ENCODE results near the gene ADAMTS16.
A peak's percentile ranks its signal among the peaks of the same experiment; 100 is the strongest.

ADAMTS16 gene

GRCh38 chr5:5315068-5315980, 175.2 kb downstream of the ADAMTS16 start:
- no peak for DNase-seq (ENCODE audit: low spot score)

DNA sequence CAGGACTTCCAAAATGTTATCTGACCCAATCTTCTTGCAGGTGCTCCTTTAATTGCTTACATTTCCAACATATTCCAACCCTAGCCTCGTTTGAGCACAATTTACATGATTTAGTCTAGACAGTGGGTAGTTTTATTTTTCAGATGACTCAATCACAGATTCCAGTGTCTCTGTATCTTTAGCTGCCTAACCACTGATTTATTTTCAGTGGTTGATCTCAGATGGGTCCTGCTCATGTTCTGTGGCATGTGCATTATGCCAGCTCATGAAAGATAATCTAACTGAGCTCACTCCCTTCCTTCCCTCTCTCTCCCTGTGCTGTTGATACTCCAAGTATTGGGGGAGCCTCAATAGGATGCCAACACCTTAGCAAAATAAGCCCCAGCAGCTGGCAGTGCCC, 176.2 kb downstream of the ADAMTS16 start:
- DNase-seq (ENCODE audit: low spot score): no peak

GRCh38 chr5:5317976-5318375, 177.8 kb downstream of the ADAMTS16 start:
- DNase-seq (ENCODE audit: low spot score): no peak

DNA sequence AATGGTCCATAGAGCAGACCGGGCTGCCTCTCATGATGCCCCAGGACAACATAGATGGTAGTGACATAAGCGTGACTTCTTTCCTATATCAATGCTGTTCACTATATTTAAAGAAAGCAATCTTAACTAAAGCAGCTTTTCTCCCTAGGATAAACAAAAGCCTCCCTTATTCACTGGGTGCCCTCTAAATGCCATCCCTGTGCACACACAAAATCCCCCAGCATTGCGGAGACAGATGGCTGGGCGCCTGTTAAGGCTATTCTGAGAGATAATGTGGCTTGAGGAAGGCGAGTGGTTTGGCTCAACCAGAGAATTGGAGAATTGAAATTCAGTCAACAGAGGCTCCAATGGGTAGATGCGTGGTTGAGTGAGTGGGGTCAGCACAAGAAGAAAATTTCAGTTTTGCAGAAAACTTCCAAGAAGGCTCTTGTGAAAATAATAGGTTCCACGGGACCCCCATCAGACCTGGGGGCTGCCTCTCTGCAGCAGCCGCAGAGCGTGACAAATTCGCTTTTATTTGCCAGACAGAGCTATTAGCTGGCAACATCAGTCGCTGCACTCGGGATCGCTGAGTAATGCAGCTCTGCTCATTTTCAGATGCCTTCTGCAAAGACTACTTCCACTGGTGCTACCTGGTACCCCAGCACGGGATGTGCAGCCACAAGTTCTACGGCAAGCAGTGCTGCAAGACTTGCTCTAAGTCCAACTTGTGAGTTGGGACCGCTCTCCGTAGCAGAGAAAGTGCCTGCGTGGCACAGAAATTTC, 178.5 kb downstream of the ADAMTS16 start:
- DNase-seq (ENCODE audit: low spot score): no peak

GRCh38 chr5:5320062-5320805, 180.1 kb downstream of the ADAMTS16 start:
- DNase-seq (ENCODE audit: low spot score): no peak

GRCh38 chr5:5321137-5321536, 181.0 kb downstream of the ADAMTS16 start:
- no peak for DNase-seq (ENCODE audit: low spot score)

DNA sequence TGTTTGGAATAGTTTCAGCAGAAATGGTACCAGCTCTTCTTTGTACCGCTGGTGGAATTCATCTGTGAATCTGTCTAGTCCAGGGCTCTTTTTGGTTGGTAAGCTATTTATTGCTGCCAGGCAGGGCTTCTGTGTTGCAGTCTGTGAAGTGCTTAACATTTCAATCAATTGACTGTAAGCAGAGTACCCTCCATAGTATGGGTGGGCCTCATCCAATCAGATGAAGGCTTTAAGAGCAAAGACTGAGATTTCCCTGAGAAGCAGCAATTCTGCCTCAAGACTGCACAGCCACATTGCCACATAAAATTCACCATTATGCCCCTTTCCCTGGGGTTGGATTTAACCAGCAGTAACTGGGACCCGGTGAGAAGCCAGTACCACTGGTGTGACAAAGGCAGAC, 183.4 kb downstream of the ADAMTS16 start:
- no peak for DNase-seq (ENCODE audit: low spot score)

- no peak for DNase-seq (ENCODE audit: low spot score)
Measured at GRCh38 chr5:5326115-5326758, 186.1 kb downstream of the ADAMTS16 start.

- DNase-seq (ENCODE audit: low spot score): no peak
Measured at GRCh38 chr5:5327126-5327525, 187.0 kb downstream of the ADAMTS16 start.

DNA sequence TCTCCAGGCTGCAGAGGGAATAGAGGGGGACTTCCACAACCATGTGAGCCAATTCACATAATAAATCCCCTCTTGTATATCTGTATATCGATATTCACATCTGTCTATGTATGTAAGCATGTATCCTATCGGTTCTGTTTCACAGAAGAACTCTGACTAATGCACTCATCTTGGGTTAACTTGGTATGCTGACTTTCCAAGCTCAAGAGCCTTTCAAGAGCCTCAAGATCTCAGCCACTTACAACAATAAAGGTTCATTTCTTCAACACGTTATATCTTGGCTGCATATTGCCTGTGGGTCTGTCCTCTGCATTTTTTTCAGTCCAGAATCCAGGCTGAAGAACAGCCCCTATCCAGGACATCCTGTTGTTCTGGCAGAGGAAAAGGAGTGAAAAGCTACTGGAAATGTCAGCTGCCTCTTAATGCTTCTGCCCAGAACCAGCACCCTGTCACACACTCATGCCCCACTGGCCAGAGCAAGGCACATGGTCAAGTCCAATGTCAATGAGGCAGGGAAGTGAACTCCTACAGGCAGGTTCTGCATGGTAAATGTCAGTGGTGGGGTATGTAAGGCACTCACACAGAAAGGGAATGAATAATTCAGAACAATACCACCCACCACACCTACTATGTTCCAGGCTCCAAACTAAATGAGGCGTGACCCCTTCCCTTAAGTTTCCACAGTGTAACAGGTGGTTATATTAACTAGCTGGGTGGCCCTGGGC, 190.8 kb downstream of the ADAMTS16 start:
- no peak for DNase-seq (ENCODE audit: low spot score)

DNA sequence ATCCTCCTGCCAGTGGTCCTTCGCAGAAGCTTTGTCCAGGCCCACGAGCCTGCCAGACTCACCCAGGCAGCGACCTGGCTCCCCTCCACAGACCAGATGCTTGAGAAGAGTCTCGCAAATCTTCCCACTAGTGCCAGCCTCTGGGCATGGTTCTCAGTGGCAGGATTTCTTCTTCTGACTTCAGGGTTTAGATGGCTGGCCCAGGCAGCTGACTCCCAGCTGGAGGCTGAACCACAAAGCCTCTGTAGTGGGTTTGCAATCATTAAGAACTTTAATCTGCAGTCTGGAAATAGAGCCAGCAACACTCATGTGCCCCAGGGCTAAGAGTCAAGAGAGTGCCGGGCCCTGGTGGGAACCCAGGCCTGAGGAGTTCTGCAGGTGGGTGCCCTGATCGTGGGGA, 191.7 kb downstream of the ADAMTS16 start:
- no peak for DNase-seq (ENCODE audit: low spot score)

DNA sequence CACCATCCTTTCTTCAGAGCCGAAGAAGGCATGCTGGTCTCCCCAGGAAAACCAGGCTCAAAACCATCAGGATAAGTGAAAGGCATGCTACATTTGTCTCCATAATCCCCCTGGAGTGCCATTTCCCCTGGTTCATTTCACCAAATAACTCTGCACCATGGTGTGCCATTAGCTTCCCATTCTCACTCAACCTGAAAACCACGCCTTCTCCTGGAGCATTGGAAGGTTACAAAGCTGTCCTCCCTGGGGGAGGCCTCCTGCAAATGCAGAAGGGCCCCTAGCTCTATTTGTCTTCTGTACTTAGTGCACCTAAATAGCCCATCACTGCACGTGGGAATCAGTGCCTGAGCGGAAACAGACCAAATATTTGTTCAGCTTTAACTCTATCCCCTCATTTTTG, 192.2 kb downstream of the ADAMTS16 start:
- no peak for DNase-seq (ENCODE audit: low spot score)

DNA sequence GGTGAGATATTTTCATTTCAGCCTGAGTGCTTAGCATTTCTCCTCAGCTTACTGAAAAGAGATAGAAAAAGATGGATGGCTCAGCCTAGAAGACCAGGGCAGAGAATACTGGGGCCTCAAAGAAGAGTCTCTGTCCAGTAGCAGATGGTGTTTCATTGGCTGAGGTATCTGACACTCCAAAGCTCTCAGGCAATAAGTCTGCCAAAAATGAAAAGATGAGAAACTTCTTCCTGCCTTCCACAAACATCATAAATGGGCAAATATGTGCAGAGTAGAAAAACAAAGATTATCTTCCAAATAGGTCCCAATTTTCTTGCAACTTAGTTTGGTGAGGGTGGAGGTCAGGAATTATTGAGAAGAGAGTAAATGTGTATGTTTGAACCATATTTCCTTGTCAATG, 195.0 kb downstream of the ADAMTS16 start:
- no peak for DNase-seq (ENCODE audit: low spot score)

DNA sequence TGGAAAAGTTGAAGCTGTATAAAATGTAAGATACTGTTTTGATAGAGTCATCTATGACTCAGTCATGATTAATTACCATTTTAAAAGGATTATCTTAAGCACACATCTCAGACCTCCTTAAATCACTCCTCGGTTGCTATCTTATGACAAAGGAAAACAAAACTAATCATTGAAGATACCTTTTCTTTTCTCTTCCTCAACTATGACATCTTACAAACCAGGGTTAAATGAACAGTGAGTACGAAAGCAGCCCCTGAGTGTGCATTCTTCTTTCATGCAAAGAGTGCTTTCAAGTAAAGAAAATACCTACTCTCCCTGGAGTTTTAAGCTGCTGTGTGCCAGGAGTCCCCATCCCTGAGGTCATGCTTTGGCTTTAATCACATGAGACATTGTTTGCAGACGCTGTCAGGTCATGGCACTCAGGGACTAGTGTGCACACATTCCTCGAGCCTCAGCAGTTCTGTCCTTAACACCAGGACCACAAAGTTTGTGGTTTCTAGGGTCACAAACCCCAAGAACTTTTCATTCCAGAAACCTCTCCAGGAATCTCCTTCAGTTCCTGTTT, 195.7 kb downstream of the ADAMTS16 start:
- no peak for DNase-seq (ENCODE audit: low spot score)

DNA sequence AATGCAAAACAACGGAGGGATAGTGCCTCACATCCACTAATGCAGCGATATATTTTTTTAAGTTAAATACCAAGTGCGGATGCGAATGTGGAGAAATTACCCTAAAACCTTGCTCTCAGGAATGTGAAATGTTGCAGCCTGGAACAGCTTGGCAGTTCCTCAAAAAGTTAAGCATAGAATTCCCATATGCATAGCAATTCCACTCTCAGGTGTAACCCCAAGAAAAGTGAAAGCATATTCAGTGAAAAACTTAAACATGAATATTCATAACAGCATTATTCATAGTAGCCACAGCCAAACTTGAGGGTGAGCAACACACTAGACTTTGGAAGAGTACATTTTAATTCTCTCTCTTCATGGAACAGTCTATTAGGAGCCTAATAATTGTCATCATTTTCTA, 199.1 kb downstream of the ADAMTS16 start:
- no peak for DNase-seq (ENCODE audit: low spot score)

GRCh38 chr5:5340206-5340729, 200.1 kb downstream of the ADAMTS16 start:
- DNase-seq (ENCODE audit: low spot score): peak; percentile 11

DNA sequence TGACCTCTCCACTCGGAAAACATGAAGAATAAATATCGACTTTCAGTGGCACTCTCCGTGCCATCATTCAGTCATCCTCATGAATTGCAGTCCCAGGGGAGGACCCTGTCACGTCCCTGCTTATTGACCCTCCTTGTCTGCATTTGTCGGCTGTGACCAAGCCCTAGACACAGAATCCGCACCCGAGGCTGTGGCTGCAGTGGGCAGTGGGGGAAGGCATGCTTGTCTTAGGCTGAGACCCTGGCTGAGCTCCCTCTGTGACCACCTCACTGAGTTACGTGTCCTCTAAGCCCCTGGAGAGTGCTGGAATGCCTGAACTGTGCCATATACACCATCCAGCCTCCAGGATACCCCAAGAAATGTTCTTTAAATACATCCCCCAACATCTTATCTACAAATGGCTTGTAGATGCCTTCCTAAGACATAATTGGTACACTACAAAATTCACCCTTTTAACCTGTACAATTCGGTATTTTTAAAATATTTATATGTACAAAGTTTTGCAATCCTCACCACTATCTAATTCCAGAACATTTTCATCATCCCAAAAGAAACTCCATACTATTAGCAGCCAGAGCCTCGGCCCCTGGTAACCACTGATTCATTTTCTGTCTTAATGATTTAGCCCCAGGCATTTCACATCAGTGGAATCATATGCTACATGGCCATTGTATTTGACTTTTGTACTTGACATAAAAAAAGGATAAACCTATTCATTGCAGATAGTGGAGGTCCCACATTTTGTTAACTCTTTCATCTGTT, 201.6 kb downstream of the ADAMTS16 start:
- no peak for DNase-seq (ENCODE audit: low spot score)

DNA sequence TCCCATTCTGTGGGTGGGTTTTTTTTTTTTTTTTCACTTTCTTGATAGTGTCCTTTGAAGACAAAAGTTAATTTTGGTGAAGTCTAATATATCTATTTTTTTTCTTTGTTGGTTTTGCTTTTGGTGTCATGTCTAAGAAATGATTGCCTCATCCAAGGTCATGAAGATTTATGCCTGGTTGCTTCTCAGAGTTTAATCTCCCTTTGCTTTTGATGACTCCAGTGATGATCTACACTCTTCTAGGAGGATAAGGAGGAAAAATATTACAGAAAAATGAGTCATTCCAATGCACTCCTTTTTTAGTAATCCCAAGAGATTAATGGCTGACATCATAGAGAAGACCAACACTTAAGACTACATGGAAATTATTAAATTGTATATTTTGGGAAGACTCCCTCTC, 202.7 kb downstream of the ADAMTS16 start:
- no peak for DNase-seq (ENCODE audit: low spot score)

DNA sequence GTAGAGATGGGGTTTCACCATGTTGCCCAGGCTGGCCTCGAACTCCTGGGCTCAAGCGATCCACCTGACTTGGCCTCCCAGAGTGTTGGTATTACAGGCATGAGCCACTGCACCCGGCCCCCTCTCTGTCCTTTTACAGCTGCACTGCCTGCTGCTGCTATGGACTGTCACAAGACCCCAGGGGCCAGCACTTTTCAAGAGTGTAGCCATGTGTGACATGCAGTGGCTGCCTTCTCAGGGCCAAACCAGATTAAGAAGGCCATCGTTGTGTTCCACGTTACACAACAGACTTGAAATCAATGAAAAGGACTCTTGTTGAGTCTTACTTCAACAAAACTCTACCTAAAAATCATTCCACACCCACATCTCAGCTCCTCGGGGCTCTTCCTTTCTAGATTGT, 203.4 kb downstream of the ADAMTS16 start:
- no peak for DNase-seq (ENCODE audit: low spot score)

DNA sequence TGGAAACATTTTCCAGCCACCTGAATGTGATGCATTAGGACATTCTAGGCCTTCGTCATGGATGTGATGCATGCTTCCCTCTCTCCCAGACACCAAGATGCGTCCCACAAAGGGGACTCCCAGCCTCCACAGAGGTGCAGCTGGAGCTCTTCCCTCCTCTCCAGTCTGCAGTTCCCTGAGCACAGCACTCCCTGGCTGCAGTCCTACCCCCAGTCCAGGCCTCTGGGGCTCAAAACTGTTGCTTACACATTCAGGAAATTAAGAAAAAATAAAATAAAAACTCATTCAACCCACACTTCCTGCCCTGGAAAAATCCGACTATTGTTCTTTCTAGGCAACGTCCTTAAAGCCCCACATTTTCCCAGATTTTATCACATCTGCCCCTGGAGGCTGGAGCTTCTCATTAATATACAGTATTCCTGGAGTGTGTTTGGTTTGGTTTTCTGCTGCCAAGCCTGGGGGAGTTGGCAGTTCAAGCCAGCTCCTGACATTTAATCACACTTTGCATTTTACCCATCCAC, 204.0 kb downstream of the ADAMTS16 start:
- DNase-seq (ENCODE audit: low spot score): no peak

Data from putamen (tissue), 1 donor.